Measurements from ENCODE around the gene CDH20. TPM values are rescaled to one million over a fixed set of nuclear protein-coding genes. Genes with fewer than 3 reads are reported as not detected.

The CDH20 gene
- polyA plus RNA-seq, 3 donors, result not detected

DNA sequence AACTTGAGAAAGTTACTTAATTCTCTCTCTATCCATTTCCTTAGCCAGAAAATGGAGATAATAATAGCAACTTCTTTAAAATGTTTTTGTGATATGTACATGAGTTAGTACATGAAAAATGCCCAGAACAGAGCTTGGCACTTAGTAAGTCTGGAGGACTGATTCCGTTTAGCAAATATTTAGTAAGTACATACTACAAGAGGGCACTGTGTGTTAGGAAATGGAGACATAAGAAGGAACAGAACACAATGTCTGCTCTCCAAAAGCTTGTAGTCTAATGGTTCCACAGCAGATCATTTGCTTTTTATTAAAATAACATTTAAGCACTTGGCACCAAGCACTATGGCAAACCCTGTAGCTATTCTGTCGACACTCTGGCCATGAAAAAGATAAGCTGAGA is 47.5 kb upstream of the CDH20 start:
- Mint-ChIP-seq H3K36me3 (no peaks in the 10 kb centered on the region), H3K9me3 (peaks cover 0 to 8% (median 3%) of the 10 kb centered on the region in 7 donors), H3K4me1 (no peaks in the 10 kb centered on the region), H3K27me3 (ENCODE audit: low read depth in 3 of 3) (peaks cover 0 to 1% (median 0%) of the 10 kb centered on the region in 3 donors), H3K27ac (no peak overlapping the region), H3K4me3 (no peak overlapping the region)
- TF ChIP-seq, protein P1, sequence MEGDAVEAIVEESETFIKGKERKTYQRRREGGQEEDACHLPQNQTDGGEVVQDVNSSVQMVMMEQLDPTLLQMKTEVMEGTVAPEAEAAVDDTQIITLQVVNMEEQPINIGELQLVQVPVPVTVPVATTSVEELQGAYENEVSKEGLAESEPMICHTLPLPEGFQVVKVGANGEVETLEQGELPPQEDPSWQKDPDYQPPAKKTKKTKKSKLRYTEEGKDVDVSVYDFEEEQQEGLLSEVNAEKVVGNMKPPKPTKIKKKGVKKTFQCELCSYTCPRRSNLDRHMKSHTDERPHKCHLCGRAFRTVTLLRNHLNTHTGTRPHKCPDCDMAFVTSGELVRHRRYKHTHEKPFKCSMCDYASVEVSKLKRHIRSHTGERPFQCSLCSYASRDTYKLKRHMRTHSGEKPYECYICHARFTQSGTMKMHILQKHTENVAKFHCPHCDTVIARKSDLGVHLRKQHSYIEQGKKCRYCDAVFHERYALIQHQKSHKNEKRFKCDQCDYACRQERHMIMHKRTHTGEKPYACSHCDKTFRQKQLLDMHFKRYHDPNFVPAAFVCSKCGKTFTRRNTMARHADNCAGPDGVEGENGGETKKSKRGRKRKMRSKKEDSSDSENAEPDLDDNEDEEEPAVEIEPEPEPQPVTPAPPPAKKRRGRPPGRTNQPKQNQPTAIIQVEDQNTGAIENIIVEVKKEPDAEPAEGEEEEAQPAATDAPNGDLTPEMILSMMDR (IDR thresholded peaks at IDR 0.05), result no peak
- intact Hi-C loops (cut with micrococcal nuclease), result no loop called here
- Histone ChIP-seq H3K27ac (ENCODE audit: low read depth in 1 of 2, low read length in 2 of 2) (no peak overlapping the region), H3K4me3 (replicated peaks in 1 of 3; ENCODE audit: low read depth in 2 of 3, low read length in 3 of 3) (no peak overlapping the region), H3K9me3 (replicated peaks in 1 of 2; ENCODE audit: control insufficient read depth in 1 of 2, insufficient read depth in 1 of 2, low read length in 2 of 2) (peaks cover 5 to 7% of the 10 kb centered on the region in 2 donors), H3K4me1 (ENCODE audit: control insufficient read depth in 1 of 2, insufficient read depth in 2 of 2, low read length in 2 of 2) (no peaks in the 10 kb centered on the region), H2AFZ (ENCODE audit: insufficient read depth, low read depth, low read length, poor library complexity, severe bottlenecking) (no peak overlapping the region), H3K4me2 (replicated peaks; ENCODE audit: extremely low read depth, low read length, poor library complexity, severe bottlenecking) (no peak overlapping the region), H3K9ac (ENCODE audit: insufficient read depth, low read length, poor library complexity, severe bottlenecking) (no peak overlapping the region), H3K36me3 (replicated peaks in 1 of 2; ENCODE audit: control insufficient read depth in 1 of 2, insufficient read depth in 2 of 2, low read length in 2 of 2) (no peaks in the 10 kb centered on the region), H4K20me1 (ENCODE audit: insufficient read depth, low read length) (no peaks in the 10 kb centered on the region), H3K27me3 (ENCODE audit: control insufficient read depth in 2 of 2, insufficient read depth in 2 of 2, low read length in 2 of 2) (no peaks in the 10 kb centered on the region), H3K79me2 (ENCODE audit: insufficient read depth, low read length) (no peaks in the 10 kb centered on the region)
- DNase-seq, result no peak
- WGBS (ENCODE audit: insufficient coverage), result 100% methylated on average over 1 of the region's 2 CpGs

DNA sequence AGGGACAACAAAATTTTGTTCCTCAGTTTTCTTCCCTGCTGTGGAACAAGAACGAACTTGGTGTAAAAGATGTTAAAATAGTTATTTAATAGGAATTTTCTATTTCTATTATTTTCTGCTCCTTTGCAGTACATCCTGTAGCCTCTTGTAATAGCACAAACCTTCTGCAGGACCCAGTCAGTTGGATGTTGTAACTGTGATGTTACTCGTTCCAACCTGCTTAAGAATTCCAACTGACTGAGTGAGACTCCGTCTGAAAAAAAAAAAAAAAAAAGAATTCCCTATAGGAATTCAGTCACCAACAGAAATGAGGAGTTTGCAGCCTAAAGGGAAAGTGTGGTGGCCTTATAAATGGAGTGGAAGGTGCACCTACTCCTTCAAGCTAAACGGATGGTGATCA is 46.4 kb upstream of the CDH20 start:
- H3K27me3 Mint-ChIP-seq (ENCODE audit: low read depth in 3 of 3), result peaks cover 0 to 1% (median 0%) of the 10 kb centered on the region in 3 donors
- peaks cover 0 to 8% (median 2%) of the 10 kb centered on the region in 7 donors for H3K9me3 Mint-ChIP-seq
- H3K9ac ChIP-seq (ENCODE audit: insufficient read depth, low read length, poor library complexity, severe bottlenecking), result no peak overlapping the region
- no peak overlapping the region for H2AFZ ChIP-seq (ENCODE audit: insufficient read depth, low read depth, low read length, poor library complexity, severe bottlenecking)
- no peak for DNase-seq
- H3K27ac Mint-ChIP-seq, result no peak overlapping the region
- WGBS (ENCODE audit: insufficient coverage), result no CpG with 5 or more reads among the region's 4 CpGs
- TF ChIP-seq, protein P1 (IDR thresholded peaks at IDR 0.05), result no peak
- no peaks in the 10 kb centered on the region for H3K36me3 ChIP-seq (replicated peaks in 1 of 2; ENCODE audit: control insufficient read depth in 1 of 2, insufficient read depth in 2 of 2, low read length in 2 of 2)
- H3K9me3 ChIP-seq (replicated peaks in 1 of 2; ENCODE audit: control insufficient read depth in 1 of 2, insufficient read depth in 1 of 2, low read length in 2 of 2), result peaks cover 5 to 7% of the 10 kb centered on the region in 2 donors
- H3K27me3 ChIP-seq (ENCODE audit: control insufficient read depth in 2 of 2, insufficient read depth in 2 of 2, low read length in 2 of 2), result no peaks in the 10 kb centered on the region
- intact Hi-C loops (cut with micrococcal nuclease), result no loop called here
- H3K4me3 ChIP-seq (replicated peaks in 1 of 3; ENCODE audit: low read depth in 2 of 3, low read length in 3 of 3), result no peak overlapping the region
- no peaks in the 10 kb centered on the region for H3K4me1 ChIP-seq (ENCODE audit: control insufficient read depth in 1 of 2, insufficient read depth in 2 of 2, low read length in 2 of 2)
- H3K27ac ChIP-seq (ENCODE audit: low read depth in 1 of 2, low read length in 2 of 2), result no peak overlapping the region
- no peak overlapping the region for H3K4me3 Mint-ChIP-seq
- H3K4me1 Mint-ChIP-seq, result no peaks in the 10 kb centered on the region
- no peaks in the 10 kb centered on the region for H3K36me3 Mint-ChIP-seq
- no peaks in the 10 kb centered on the region for H3K79me2 ChIP-seq (ENCODE audit: insufficient read depth, low read length)
- H4K20me1 ChIP-seq (ENCODE audit: insufficient read depth, low read length), result no peaks in the 10 kb centered on the region
- H3K4me2 ChIP-seq (replicated peaks; ENCODE audit: extremely low read depth, low read length, poor library complexity, severe bottlenecking), result no peak overlapping the region
